NCI-H446 treated with DMSO at 0.1 percent for 48 hours (cell line): ENCODE data around the gene CTDSP1.
A peak's percentile ranks its signal among the peaks of the same experiment; 100 is the strongest.

Experiments
- DNase-seq: peaks from one replicate; lab custom pipeline; 2025; lab: John Stamatoyannopoulos, UW

The CTDSP1 gene

GRCh38 chr2:218400167-218400929, 680 bp downstream of the CTDSP1 start:
- no peak for DNase-seq

- no peak for DNase-seq
Measured at GRCh38 chr2:218400930-218401881, 1.5 kb downstream of the CTDSP1 start.

- no peak for DNase-seq
Measured at GRCh38 chr2:218401890-218402289, 2.2 kb downstream of the CTDSP1 start.

- no peak for DNase-seq
Measured at GRCh38 chr2:218402491-218402901, 2.8 kb downstream of the CTDSP1 start.

DNA sequence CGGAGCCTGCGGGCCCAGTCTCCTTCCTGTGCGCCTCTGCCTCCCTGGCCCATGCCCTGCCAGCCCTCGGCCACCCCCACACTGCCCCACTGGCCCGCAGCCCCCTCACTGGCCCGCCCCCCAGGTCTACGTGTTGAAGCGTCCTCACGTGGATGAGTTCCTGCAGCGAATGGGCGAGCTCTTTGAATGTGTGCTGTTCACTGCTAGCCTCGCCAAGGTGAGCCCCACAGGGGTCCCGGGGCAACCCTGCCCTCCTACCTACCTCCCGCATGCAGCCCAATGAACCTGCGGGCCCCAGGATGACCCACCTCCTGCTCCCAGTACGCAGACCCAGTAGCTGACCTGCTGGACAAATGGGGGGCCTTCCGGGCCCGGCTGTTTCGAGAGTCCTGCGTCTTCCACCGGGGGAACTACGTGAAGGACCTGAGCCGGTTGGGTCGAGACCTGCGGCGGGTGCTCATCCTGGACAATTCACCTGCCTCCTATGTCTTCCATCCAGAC, 3.3 kb downstream of the CTDSP1 start:
- no peak for DNase-seq

DNA sequence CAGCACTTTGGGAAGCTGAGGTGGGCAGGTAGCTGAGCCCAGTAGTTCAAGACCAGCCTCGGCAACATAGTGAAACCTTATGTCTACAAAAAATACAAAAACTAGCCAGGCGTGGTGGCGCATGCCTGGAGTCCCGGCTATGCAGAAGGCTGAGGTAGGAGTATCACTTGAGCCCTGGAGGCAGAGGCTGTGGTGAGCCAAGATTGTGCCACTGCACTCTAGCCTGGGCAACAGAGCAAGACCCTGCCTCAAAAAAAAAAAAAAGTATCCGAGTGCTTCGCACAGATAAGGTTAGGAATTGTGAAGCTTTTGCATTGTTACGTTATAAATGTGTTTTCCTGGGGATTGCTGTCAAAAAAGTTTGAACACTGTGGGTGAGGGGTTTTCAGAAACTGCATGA, 4.1 kb downstream of the CTDSP1 start:
- DNase-seq, result no peak

DNA sequence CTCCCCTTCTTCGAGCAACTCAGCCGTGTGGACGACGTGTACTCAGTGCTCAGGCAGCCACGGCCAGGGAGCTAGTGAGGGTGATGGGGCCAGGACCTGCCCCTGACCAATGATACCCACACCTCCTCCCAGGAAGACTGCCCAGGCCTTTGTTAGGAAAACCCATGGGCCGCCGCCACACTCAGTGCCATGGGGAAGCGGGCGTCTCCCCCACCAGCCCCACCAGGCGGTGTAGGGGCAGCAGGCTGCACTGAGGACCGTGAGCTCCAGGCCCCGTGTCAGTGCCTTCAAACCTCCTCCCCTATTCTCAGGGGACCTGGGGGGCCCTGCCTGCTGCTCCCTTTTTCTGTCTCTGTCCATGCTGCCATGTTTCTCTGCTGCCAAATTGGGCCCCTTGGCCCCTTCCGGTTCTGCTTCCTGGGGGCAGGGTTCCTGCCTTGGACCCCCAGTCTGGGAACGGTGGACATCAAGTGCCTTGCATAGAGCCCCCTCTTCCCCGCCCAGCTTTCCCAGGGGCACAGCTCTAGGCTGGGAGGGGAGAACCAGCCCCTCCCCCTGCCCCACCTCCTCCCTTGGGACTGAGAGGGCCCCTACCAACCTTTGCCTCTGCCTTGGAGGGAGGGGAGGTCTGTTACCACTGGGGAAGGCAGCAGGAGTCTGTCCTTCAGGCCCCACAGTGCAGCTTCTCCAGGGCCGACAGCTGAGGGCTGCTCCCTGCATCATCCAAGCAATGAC, 4.8 kb downstream of the CTDSP1 start:
- no peak for DNase-seq

DNA sequence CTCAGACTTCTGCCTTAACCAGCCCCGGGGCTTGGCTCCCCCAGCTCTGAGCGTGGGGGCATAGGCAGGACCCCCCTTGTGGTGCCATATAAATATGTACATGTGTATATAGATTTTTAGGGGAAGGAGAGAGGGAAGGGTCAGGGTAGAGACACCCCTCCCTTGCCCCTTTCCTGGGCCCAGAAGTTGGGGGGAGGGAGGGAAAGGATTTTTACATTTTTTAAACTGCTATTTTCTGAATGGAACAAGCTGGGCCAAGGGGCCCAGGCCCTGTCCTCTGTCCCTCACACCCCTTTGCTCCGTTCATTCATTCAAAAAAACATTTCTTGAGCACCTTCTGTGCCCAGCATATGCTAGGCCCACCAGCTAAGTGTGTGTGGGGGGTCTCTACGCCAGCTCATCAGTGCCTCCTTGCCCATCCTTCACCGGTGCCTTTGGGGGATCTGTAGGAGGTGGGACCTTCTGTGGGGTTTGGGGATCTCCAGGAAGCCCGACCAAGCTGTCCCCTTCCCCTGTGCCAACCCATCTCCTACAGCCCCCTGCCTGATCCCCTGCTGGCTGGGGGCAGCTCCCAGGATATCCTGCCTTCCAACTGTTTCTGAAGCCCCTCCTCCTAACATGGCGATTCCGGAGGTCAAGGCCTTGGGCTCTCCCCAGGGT, 5.5 kb downstream of the CTDSP1 start:
- DNase-seq, result no peak

DNA sequence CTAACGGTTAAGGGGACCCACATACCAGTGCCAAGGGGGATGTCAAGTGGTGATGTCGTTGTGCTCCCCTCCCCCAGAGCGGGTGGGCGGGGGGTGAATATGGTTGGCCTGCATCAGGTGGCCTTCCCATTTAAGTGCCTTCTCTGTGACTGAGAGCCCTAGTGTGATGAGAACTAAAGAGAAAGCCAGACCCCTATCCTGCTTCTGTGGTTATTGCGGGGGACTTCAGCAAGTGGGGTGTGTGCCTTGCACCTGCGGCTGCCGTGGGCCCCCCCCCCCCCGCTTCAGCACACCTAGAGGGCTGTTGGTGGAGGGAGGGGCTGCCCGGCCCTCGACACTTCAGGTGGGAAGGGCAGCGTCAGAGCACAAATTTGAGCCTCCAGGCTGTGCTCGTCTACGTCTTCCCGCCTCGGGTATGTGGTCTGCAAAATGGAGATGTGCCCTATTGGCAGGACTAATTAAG, 6.1 kb downstream of the CTDSP1 start:
- DNase-seq, result no peak

DNA sequence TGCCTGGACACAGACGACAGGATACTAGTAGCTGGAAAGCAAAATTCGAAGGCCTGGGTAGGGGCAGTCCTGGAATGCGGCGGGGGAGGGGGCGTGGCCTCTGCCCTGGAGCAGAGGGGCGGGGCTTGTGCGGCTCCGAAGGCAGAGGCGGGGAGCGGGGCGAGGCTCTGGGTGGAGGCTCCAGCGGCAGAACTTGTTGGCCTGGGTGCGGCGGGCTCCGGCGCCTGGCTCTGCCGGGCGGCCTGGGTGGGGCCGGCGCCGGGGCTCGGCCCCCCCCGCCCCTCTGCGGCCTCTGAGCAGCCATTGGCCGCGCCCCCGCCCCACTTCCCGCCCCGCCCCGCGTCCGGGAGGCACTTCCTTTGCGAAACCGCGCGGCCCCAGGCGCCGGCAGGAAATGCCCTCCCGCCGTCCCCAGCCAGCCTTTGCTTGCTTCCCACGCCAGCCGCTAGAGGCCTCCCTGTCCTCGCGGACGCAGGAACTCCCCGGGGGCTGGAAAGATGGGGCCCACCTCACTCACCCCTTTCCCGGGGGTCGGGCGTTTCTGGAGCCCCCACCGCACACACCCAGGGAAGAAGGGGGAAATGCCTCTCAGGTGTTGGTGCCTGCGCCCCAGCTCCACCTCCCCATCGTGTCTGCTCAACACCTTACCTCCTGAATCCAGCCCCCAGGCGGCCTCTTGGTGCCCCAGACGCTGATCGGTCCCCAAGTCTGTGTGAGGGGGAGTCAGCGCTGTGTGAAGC, 6.7 kb downstream of the CTDSP1 start:
- DNase-seq, result peak; percentile 89

GRCh38 chr2:218406949-218407618, 7.4 kb downstream of the CTDSP1 start:
- peak; percentile 65 for DNase-seq

DNA sequence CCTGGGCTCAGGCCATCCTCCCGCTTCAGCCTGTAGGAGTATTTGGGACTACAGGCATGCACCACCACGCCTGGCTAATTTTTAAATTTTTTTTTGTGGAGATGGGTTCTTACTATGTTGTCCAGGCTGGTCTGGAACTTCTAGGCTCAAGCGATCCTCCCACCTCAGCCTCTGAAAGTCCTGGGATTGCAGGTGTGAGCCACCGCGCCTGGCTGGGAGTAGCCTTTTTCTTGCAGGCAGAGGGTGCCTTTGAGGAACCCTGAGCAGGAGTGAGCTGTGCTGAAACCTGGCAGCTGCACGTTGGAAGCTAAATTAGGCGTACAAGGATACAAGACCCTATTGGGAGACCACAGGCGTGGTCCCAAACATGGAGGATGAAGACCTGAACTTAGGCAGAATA, 8.0 kb downstream of the CTDSP1 start:
- no peak for DNase-seq

- no peak for DNase-seq
Measured at GRCh38 chr2:218418321-218418716, 18.7 kb downstream of the CTDSP1 start.

- no peak for DNase-seq
Measured at GRCh38 chr2:218418717-218419458, 19.2 kb downstream of the CTDSP1 start, which contains the start of gene VIL1. VIL1 (plus strand) TSS chr2:218419123; CDS start chr2:218423779, 4,656 bp downstream.

- no peak for DNase-seq
Measured at GRCh38 chr2:218419630-218420216, 20.1 kb downstream of the CTDSP1 start.

DNA sequence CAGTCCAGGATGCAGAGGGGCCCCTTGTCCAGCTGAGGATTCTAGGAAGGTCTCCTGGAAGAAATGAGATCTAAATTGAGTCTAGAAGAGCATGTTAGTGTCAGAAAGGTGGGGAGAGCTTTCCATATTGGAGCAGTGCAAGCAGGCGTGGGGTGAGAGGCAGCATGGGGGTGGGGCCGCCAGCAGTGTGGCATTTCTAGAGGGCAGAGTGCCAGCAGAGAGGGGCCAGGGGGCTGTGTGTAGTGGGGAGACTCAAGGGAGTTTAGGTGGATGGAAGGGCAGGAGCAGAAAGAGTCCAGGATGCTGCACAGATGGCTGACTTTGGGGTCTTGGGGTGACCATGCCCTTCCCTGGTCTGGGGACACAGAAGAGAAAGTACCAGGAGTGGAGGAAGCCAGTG, 21.4 kb downstream of the CTDSP1 start:
- no peak for DNase-seq

GRCh38 chr2:218422403-218423086, 22.9 kb downstream of the CTDSP1 start:
- DNase-seq, result no peak

DNA sequence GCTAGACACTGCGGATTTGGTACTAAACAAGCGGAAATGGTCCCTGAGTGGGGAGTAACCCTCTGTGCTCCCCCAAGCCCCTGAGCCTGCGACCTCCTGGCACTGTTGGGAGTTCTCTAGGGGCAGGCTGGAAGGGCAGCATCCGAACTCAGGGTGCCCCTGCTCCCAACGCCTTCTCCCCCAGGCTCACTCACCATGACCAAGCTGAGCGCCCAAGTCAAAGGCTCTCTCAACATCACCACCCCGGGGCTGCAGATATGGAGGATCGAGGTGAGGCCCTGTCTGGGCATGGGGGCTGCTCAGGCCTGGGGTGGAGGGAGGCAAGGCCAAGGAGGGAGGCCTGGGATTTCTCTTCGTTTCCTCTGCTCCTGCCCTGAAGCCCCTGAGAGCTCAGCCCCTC, 23.9 kb downstream of the CTDSP1 start:
- no peak for DNase-seq
